ENCODE results near the gene TIMM29. TPM values are rescaled to one million over a fixed set of nuclear protein-coding genes. Genes with fewer than 3 reads are reported as not detected.

Gene TIMM29
- total and polyA plus RNA-seq, 8 donors: 7.8 to 11.6 (median 10.1) TPM

GRCh38 chr19:10924597-10924996, 4.0 kb upstream of the TIMM29 start:
- 89 to 91% methylated on average over 13 of the region's 13 CpGs for WGBS, 2 donors
- Histone ChIP-seq H3K4me3 (no peak overlapping the region), H3K9me3 (no peaks in the 10 kb centered on the region), H3K27ac (no peak overlapping the region), H3K27me3 (no peaks in the 10 kb centered on the region), H3K4me1 (peaks cover 0 to 3% (median under 1%) of the 10 kb centered on the region in 3 donors), H3K36me3 (peaks cover 0 to 39% (median 2%) of the 10 kb centered on the region in 3 donors)
- intact Hi-C loops (cut with DNase I): no loop called here
- FAIRE-seq (no peak), DNase-seq (no peak), ATAC-seq (no peak)
- TF ChIP-seq CTCF (IDR thresholded peaks at IDR 0.05): no peak

GRCh38 chr19:10927730-10928562, 665 bp upstream of the TIMM29 start:
- intact Hi-C loops (cut with DNase I): no loop called here
- peak in 2 of 6 donors; percentile 38 to 60 for DNase-seq
- no peaks in the 10 kb centered on the region for H3K27me3 ChIP-seq
- peak; percentile 11 to 30 (median 12) for ATAC-seq
- 2% methylated on average over 41 to 47 of the region's 47 CpGs for WGBS, 2 donors
- peaks cover 0 to 19% (median 0%) of the 10 kb centered on the region in 3 donors for H3K36me3 ChIP-seq
- peaks cover 0 to 7% (median 0%) of the 10 kb centered on the region in 3 donors for H3K4me1 ChIP-seq
- no peak for FAIRE-seq
- no peaks in the 10 kb centered on the region for H3K9me3 ChIP-seq
- peak overlapping the region; percentile 98 to 99 (median 98) for H3K4me3 ChIP-seq
- TF ChIP-seq CTCF (IDR thresholded peaks at IDR 0.05): no peak
- H3K27ac ChIP-seq: peak overlapping the region; percentile 66 to 80 (median 78)

GRCh38 chr19:10929402-10929794, 787 bp downstream of the TIMM29 start:
- ATAC-seq (no peak), FAIRE-seq (no peak), DNase-seq (peak in 2 of 6 donors; percentile 55 to 80)
- intact Hi-C loops (cut with DNase I): no loop called here
- Histone ChIP-seq H3K4me3 (peak overlapping the region; percentile 98 to 99 (median 98)), H3K4me1 (peaks cover 0 to 7% (median 0%) of the 10 kb centered on the region in 3 donors), H3K27ac (peak overlapping the region; percentile 73 to 80 (median 78)), H3K36me3 (peaks cover 0 to 5% (median 0%) of the 10 kb centered on the region in 3 donors), H3K9me3 (no peaks in the 10 kb centered on the region), H3K27me3 (no peaks in the 10 kb centered on the region)
- 3 to 4% methylated on average over 27 of the region's 27 CpGs for WGBS, 2 donors
- TF ChIP-seq CTCF (IDR thresholded peaks at IDR 0.05): no peak

- TF ChIP-seq CTCF (IDR thresholded peaks at IDR 0.05): no peak
- no peaks in the 10 kb centered on the region for H3K36me3 ChIP-seq
- FAIRE-seq (no peak), ATAC-seq (no peak), DNase-seq (no peak)
- intact Hi-C loops (cut with DNase I): loop anchor here in 1 of 3 donors (10.0 kb wide), 2 partner anchors 89 to 189 kb away; no protein-coding TSS in a partner anchor
- WGBS, 2 donors: 84 to 90% methylated on average over 9 of the region's 9 CpGs
- H3K4me1 ChIP-seq: peaks cover 4 to 12% (median 9%) of the 10 kb centered on the region in 3 donors
- no peak overlapping the region for H3K4me3 ChIP-seq
- no peak overlapping the region for H3K27ac ChIP-seq
- no peaks in the 10 kb centered on the region for H3K9me3 ChIP-seq
- H3K27me3 ChIP-seq: no peaks in the 10 kb centered on the region
Observed at GRCh38 chr19:10935371-10936059, 6.9 kb downstream of the TIMM29 start.

All from pancreas (tissue), 10 donors.